H1 (cell line): ENCODE data around the gene AHCY. TPM values are rescaled to one million over a fixed set of nuclear protein-coding genes. Genes with fewer than 3 reads are reported as not detected.

Experiments
- CTCF ChIA-PET: fragments of 300-600 bp; sonication (Branson Sonifier 250); formaldehyde crosslinking; loops from one replicate; lab custom pipeline; 2021; ENCODE audit not compliant: partially characterized antibody; lab: Charles Lee
- POLR2A ChIA-PET: fragments of 300-600 bp; sonication (Branson Sonifier 250); formaldehyde crosslinking; loops from one replicate; lab custom pipeline; 2021; ENCODE audit warnings: inconsistent platforms; ENCODE audit not compliant: partially characterized antibody; lab: Charles Lee
- DNase-seq, 2 experiments: peaks; one replicate each; pipeline versions ENCODE4 v3.0.0 to v3.0.0-alpha.2; 2010 to 2022; ENCODE audit warnings: low spot score in 2 of 2, low read depth in 1 of 2, mixed read lengths in 1 of 2
- FAIRE-seq: peaks from 2 replicates; lab custom pipeline; 2011; peaks lifted over from hg19 to GRCh38; lab: Jason Lieb, UNC
- H2AFZ ChIP-seq: 2 replicates; pipeline ENCODE4 v1.8.1; 2012; ENCODE audit warnings: low read length, inconsistent platforms
- H2AK5ac ChIP-seq: 2 replicates; pipeline ENCODE4 v1.6.1; 2013; ENCODE audit warnings: low read depth, low read length
- H2BK120ac ChIP-seq: replicated peaks from 2 replicates; pipeline ENCODE3; 2013; ENCODE audit warnings: low read depth, low read length, inconsistent platforms
- H2BK12ac ChIP-seq: 2 replicates; pipeline ENCODE4 v1.6.1; 2013; ENCODE audit warnings: low read depth, low read length
- H2BK15ac ChIP-seq: 2 replicates; pipeline ENCODE4 v1.6.1; 2013; ENCODE audit warnings: low read length
- H2BK20ac ChIP-seq: 2 replicates; pipeline ENCODE4 v1.6.1; 2013; ENCODE audit warnings: low read length
- H2BK5ac ChIP-seq: 2 replicates; pipeline ENCODE4 v1.6.1; 2013; ENCODE audit warnings: low read depth, low read length
- H3K14ac ChIP-seq: 2 replicates; pipeline ENCODE4 v1.6.1; 2013; ENCODE audit warnings: inconsistent platforms; ENCODE audit not compliant: insufficient read length
- H3K18ac ChIP-seq: 2 replicates; pipeline ENCODE4 v1.6.1; 2013; ENCODE audit warnings: low read length; ENCODE audit errors: extremely low read depth
- H3K23ac ChIP-seq: 2 replicates; pipeline ENCODE4 v1.6.1; 2013; ENCODE audit warnings: inconsistent platforms; ENCODE audit not compliant: insufficient read length
- H3K23me2 ChIP-seq: 2 replicates; pipeline ENCODE4 v1.6.1; 2013; ENCODE audit warnings: low read depth, low read length
- H3K27ac ChIP-seq: 2 replicates; pipeline ENCODE4 v1.6.1; 2011; ENCODE audit warnings: low read depth, low read length, inconsistent platforms
- H3K27me3 ChIP-seq, 4 experiments: replicated peaks in 1 of 4; 1 replicate in 1 of 4; 2 replicates in 3 of 4; pipeline versions ENCODE4 v1.6.1 to v1.8.1; 2011 to 2013; ENCODE audit warnings: low read length in 3 of 4, mild to moderate bottlenecking in 3 of 4, inconsistent platforms in 2 of 4, mixed read lengths in 2 of 4, moderate library complexity in 1 of 4; ENCODE audit not compliant: control insufficient read depth in 3 of 4, insufficient read depth in 3 of 4; ENCODE audit errors: extremely low read depth in 1 of 4
- H3K36me3 ChIP-seq, 4 experiments: 2 replicates each; pipeline versions ENCODE4 v1.6.1 to v1.8.1; 2011 to 2013; ENCODE audit warnings: mild to moderate bottlenecking in 4 of 4, low read length in 3 of 4, moderate library complexity in 2 of 4, control low read depth in 1 of 4, inconsistent platforms in 1 of 4; ENCODE audit not compliant: insufficient read depth in 4 of 4, control insufficient read depth in 2 of 4
- H3K4ac ChIP-seq: replicated peaks from 2 replicates; pipeline ENCODE3; 2013; ENCODE audit warnings: low read length, low read depth, mixed read lengths, inconsistent platforms; ENCODE audit not compliant: insufficient read length
- H3K4me1 ChIP-seq, 4 experiments: replicated peaks in 1 of 4; 1 replicate in 1 of 4; 2 replicates in 3 of 4; pipeline versions ENCODE4 v1.6.1 to v1.8.1; 2011 to 2013; ENCODE audit warnings: low read length in 3 of 4, inconsistent platforms in 2 of 4, mixed read lengths in 1 of 4; ENCODE audit not compliant: insufficient read depth in 4 of 4, control insufficient read depth in 3 of 4
- H3K4me2 ChIP-seq, 2 experiments: 2 replicates each; pipeline versions ENCODE4 v1.6.1 to v1.8.1; 2011 to 2013; ENCODE audit warnings: low read depth in 2 of 2, low read length in 2 of 2, control low read depth in 1 of 2, inconsistent platforms in 1 of 2, mild to moderate bottlenecking in 1 of 2; ENCODE audit not compliant: insufficient read depth in 1 of 2
- H3K4me3 ChIP-seq, 4 experiments: fragments of 200-600, 300-600 bp in 1 of 4; sonication (generic), shearing (Covaris generic), sonication (Bioruptor Twin) in 1 of 4; 2 replicates each; pipeline versions ENCODE4 v1.5.1 to v1.8.1; 2011 to 2016; ENCODE audit warnings: low read length in 4 of 4, low read depth in 3 of 4, control low read depth in 2 of 4, inconsistent platforms in 2 of 4, mild to moderate bottlenecking in 2 of 4, mixed read lengths in 1 of 4, moderate library complexity in 1 of 4; ENCODE audit not compliant: insufficient read depth in 2 of 4; ENCODE audit errors: extremely low read depth in 1 of 4
- H3K56ac ChIP-seq: replicated peaks from 2 replicates; pipeline ENCODE3; 2013; ENCODE audit warnings: low read depth, mild to moderate bottlenecking, mixed read lengths, low read length, inconsistent platforms; ENCODE audit not compliant: insufficient read length
- H3K79me1 ChIP-seq: 2 replicates; pipeline ENCODE4 v1.6.1; 2013; ENCODE audit warnings: low read depth, low read length, control low read depth
- H3K79me2 ChIP-seq, 2 experiments: 2 replicates each; pipeline versions ENCODE4 v1.6.1 to v1.8.1; 2012 to 2013; ENCODE audit warnings: low read length in 2 of 2, mild to moderate bottlenecking in 2 of 2, inconsistent platforms in 1 of 2; ENCODE audit not compliant: insufficient read depth in 2 of 2, control insufficient read depth in 1 of 2
- H3K9ac ChIP-seq, 4 experiments: replicated peaks in 1 of 4; 1 replicate in 1 of 4; 2 replicates in 3 of 4; pipeline versions ENCODE4 v1.6.1 to v1.8.1; 2011 to 2013; ENCODE audit warnings: low read depth in 3 of 4, low read length in 3 of 4, control low read depth in 2 of 4, mild to moderate bottlenecking in 2 of 4, moderate library complexity in 2 of 4, inconsistent platforms in 1 of 4; ENCODE audit errors: extremely low read depth in 1 of 4
- H3K9me3 ChIP-seq, 2 experiments: 2 replicates each; pipeline versions ENCODE4 v1.6.1 to v1.8.1; 2012 to 2013; ENCODE audit warnings: mild to moderate bottlenecking in 2 of 2, moderate library complexity in 2 of 2, control low read depth in 1 of 2, inconsistent platforms in 1 of 2, low read depth in 1 of 2, low read length in 1 of 2, mixed read lengths in 1 of 2; ENCODE audit not compliant: insufficient read depth in 2 of 2
- H4K20me1 ChIP-seq, 2 experiments: replicated peaks in 1 of 2; 2 replicates each; pipeline versions ENCODE3 to v1.8.1; 2011 to 2013; ENCODE audit warnings: inconsistent platforms in 2 of 2, low read length in 2 of 2, mild to moderate bottlenecking in 1 of 2; ENCODE audit not compliant: insufficient read depth in 2 of 2, control insufficient read depth in 1 of 2
- H4K5ac ChIP-seq: 2 replicates; pipeline ENCODE4 v1.6.1; 2013; ENCODE audit warnings: low read length, low read depth, mixed read lengths, inconsistent platforms; ENCODE audit not compliant: insufficient read length
- H4K8ac ChIP-seq: 2 replicates; pipeline ENCODE4 v1.8.0; 2013; ENCODE audit warnings: mild to moderate bottlenecking, moderate library complexity, low read length, inconsistent platforms; ENCODE audit not compliant: insufficient read depth; ENCODE audit errors: extremely low read depth
- H4K91ac ChIP-seq: replicated peaks from 2 replicates; pipeline ENCODE3; 2013; ENCODE audit warnings: low read length, mixed read lengths, inconsistent platforms; ENCODE audit not compliant: insufficient read length
- ATF2 ChIP-seq: IDR thresholded peaks from 2 replicates; pipeline ENCODE4 v1.6.1; 2012; ENCODE audit warnings: low read length, inconsistent platforms
- HDAC2 ChIP-seq, 2 experiments: fragments of 300-600 bp in 1 of 2; sonication (generic) in 1 of 2; IDR thresholded peaks; 2 replicates each; pipeline ENCODE4 v1.6.1; 2011 to 2012; ENCODE audit warnings: low read depth in 2 of 2, low read length in 2 of 2, mild to moderate bottlenecking in 2 of 2, moderate library complexity in 2 of 2, borderline replicate concordance in 1 of 2, inconsistent platforms in 1 of 2
- SP1 ChIP-seq: IDR thresholded peaks from 2 replicates; pipeline ENCODE4 v1.6.1; 2011; ENCODE audit warnings: low read depth, low read length
- WGBS, 2 experiments: shearing (Covaris generic) in 1 of 2; methylation state at CpG; one replicate each; pipeline versions ENCODE4 v1.1.6 to v1.1.7; 2013 to 2015; ENCODE audit warnings: low lambda C conversion rate in 2 of 2, mixed read lengths in 2 of 2, inconsistent platforms in 1 of 2, low coverage in 1 of 2, missing lambda C conversion rate in 1 of 2; ENCODE audit not compliant: insufficient replicate concordance in 2 of 2, insufficient coverage in 1 of 2, insufficient read length in 1 of 2; ENCODE audit errors: extremely low coverage in 1 of 2, missing lambda C conversion rate in 1 of 2; 5-methylcytosine and 5-hydroxymethylcytosine counted together
- polyA plus RNA-seq, 7 experiments: library from polyadenylated mRNA; depleted of rRNA in 3 of 7; stranded (reverse) in 5 of 7; unstranded in 2 of 7; fragments of >200 nt in 5 of 7; fragments of 200-250 nt in 2 of 7; gene quantifications; 1 replicate in 5 of 7; 2 replicates in 1 of 7; 4 replicates in 1 of 7; pipeline versions ENCODE4 v1.2.1 to v1.2.3, GENCODE V29; 2011 to 2013; ENCODE audit warnings: missing spikeins in 2 of 7, mixed read lengths in 2 of 7
- total RNA-seq: library from RNA; stranded (reverse); fragmentation: NEBNext Ultra II Directional; extraction: Animal tissue kit (Norgen Biotek cat#: 25700); gene quantifications from 2 replicates; pipeline ENCODE4 v1.2.1, GENCODE V29; 2021

AHCY gene
- total and polyA plus RNA-seq, 2 of the 8 experiments (the other 6 are each of a cell fraction or from before 2014, with no cell fraction given), result 404 to 638 TPM

GRCh38 chr20:34337544-34337943, 34.4 kb upstream of the AHCY start:
- FAIRE-seq (no peak), DNase-seq (no peak)
- no peak overlapping the region for H4K8ac ChIP-seq
- H2BK12ac ChIP-seq, result no peak overlapping the region
- no peak overlapping the region for H3K4me3 ChIP-seq
- H3K36me3 ChIP-seq, result no peaks in the 10 kb centered on the region
- H3K56ac ChIP-seq, result no peak overlapping the region
- no peak overlapping the region for H2BK5ac ChIP-seq
- CTCF ChIA-PET, result interaction anchor here (1.0 to 2.9 kb wide), 5 partner anchors 25 to 185 kb away, joined by 3 to 19 read pairs (median 5); partner anchors contain the start of gene ITCH
- H2BK15ac ChIP-seq, result no peak overlapping the region
- no peaks in the 10 kb centered on the region for H4K20me1 ChIP-seq
- no peak overlapping the region for H3K18ac ChIP-seq
- WGBS, 2 experiments, result 100% methylated on average over 1 of the region's 1 CpG; no CpG with 5 or more reads in 1 of the 2 experiments
- no peak overlapping the region for H2BK120ac ChIP-seq
- H3K9ac ChIP-seq, result no peak overlapping the region
- no peak overlapping the region for H2AK5ac ChIP-seq
- no peak overlapping the region for H4K91ac ChIP-seq
- H2AFZ ChIP-seq, result peak overlapping the region; percentile 3; the same call in 1 of the 2 replicates
- H3K4me1 ChIP-seq, result peaks cover 0 to 1% (median under 1%) of the 10 kb centered on the region in 4 experiments; a peak in 1 of 7 replicates
- H3K14ac ChIP-seq, result no peak overlapping the region
- H3K4ac ChIP-seq, result no peak overlapping the region
- no peak overlapping the region for H3K27ac ChIP-seq
- H3K27me3 ChIP-seq, result no peaks in the 10 kb centered on the region
- no peak overlapping the region for H3K4me2 ChIP-seq
- H2BK20ac ChIP-seq, result no peak overlapping the region
- H4K5ac ChIP-seq, result no peak overlapping the region
- no peaks in the 10 kb centered on the region for H3K79me2 ChIP-seq
- H3K79me1 ChIP-seq, result no peaks in the 10 kb centered on the region
- no peak overlapping the region for H3K23ac ChIP-seq
- POLR2A ChIA-PET, result interaction anchor here (0.9 to 1.3 kb wide), 3 partner anchors 26 to 179 kb away, joined by 3 to 5 read pairs (median 3); partner anchors contain the start of genes DYNLRB1 and ITCH
- H3K9me3 ChIP-seq, result no peaks in the 10 kb centered on the region
- no peaks in the 10 kb centered on the region for H3K23me2 ChIP-seq
- TF ChIP-seq SP1, result no peak
- no peak for TF ChIP-seq HDAC2 (IDR thresholded peaks at IDR 0.05; ENCODE audit: borderline replicate concordance in 1 of 2, low read depth in 2 of 2, low read length in 2 of 2)
- no peak for TF ChIP-seq ATF2
